K562 (cell line): Measurements from ENCODE around the gene DHDH. TPM values are rescaled to one million over a fixed set of nuclear protein-coding genes. Genes with fewer than 3 reads are reported as not detected.
A peak's percentile ranks its signal among the peaks of the same experiment; 100 is the strongest.

Experiments used
- BRD9 ChIP-seq: fragments of 450-650 bp; IDR thresholded peaks from 2 replicates; pipeline ENCODE4 v1.6.1; 2018; ENCODE audit warnings: low read depth; ENCODE audit not compliant: partially characterized antibody
- CHD4 ChIP-seq: fragments of 200-600 bp; sonication (generic); IDR thresholded peaks from 3 replicates; pipeline ENCODE4 v1.6.1; 2012; ENCODE audit warnings: low read depth, mild to moderate bottlenecking, mixed read lengths, low read length, inconsistent platforms; ENCODE audit not compliant: insufficient read depth, insufficient replicate concordance, poor library complexity, severe bottlenecking
- DIDO1 ChIP-seq: fragments of 450-650 bp; IDR thresholded peaks from 2 replicates; pipeline ENCODE4 v1.6.1; 2016; ENCODE audit warnings: low read depth, missing biosample characterization, missing genetic modification characterization
- HDGF ChIP-seq: fragments of 450-650 bp; IDR thresholded peaks from 2 replicates; pipeline ENCODE4 v1.6.1; 2016
- KDM5B ChIP-seq: fragments of 200-600 bp; sonication (generic); IDR thresholded peaks from 2 replicates; pipeline ENCODE4 v1.6.1; 2012; ENCODE audit warnings: low read depth, mild to moderate bottlenecking, moderate library complexity, low read length, control low read depth, inconsistent platforms; ENCODE audit not compliant: insufficient replicate concordance
- LARP7 ChIP-seq: fragments of 450-650 bp; IDR thresholded peaks from 2 replicates; pipeline ENCODE4 v1.6.1; 2016
- MAFG ChIP-seq: fragments of 450-650 bp; conservative IDR thresholded peaks from 2 replicates; pipeline ENCODE4 v1.6.1; 2016; ENCODE audit warnings: missing genetic modification characterization, missing compliant biosample characterization
- MIER1 ChIP-seq: fragments of 450-650 bp; IDR thresholded peaks from 2 replicates; pipeline ENCODE4 v1.6.1; 2016; ENCODE audit warnings: antibody characterized with exemption, mild to moderate bottlenecking, low read depth
- NR2F6 ChIP-seq: fragments of 450-650 bp; formaldehyde crosslinking; IDR thresholded peaks from 2 replicates; pipeline ENCODE4 v1.4.0; 2020; ENCODE audit warnings: mild to moderate bottlenecking
- PRPF4 ChIP-seq: fragments of 200-400 bp; formaldehyde crosslinking; IDR thresholded peaks from one replicate; pipeline ENCODE4 v1.6.1; 2017; ENCODE audit warnings: low read length, low read depth, mild to moderate bottlenecking; ENCODE audit not compliant: insufficient read depth, poor library complexity, severe bottlenecking
- RBM34 ChIP-seq: fragments of 200-400 bp; formaldehyde crosslinking; IDR thresholded peaks from 2 replicates; pipeline ENCODE4 v1.6.1; 2018; ENCODE audit warnings: low read length, borderline replicate concordance; ENCODE audit not compliant: insufficient read depth
- SAP30 ChIP-seq: fragments of 200-600 bp; sonication (generic); IDR thresholded peaks from 2 replicates; pipeline ENCODE4 v1.6.1; 2012; ENCODE audit warnings: borderline replicate concordance, low read depth, mild to moderate bottlenecking, moderate library complexity, low read length, control low read depth, inconsistent platforms; ENCODE audit not compliant: insufficient read depth, poor library complexity, severe bottlenecking
- SP1 ChIP-seq: sonication (generic); formaldehyde crosslinking; IDR thresholded peaks from 2 replicates; pipeline ENCODE4 v1.8.1; 2022; ENCODE audit warnings: mild to moderate bottlenecking, missing genetic modification reagents
- SPI1 ChIP-seq: IDR thresholded peaks from 2 replicates; pipeline ENCODE4 v1.6.1; 2011; ENCODE audit warnings: low read depth, low read length, control low read depth, borderline replicate concordance
- SRSF7 ChIP-seq: fragments of 200-400 bp; formaldehyde crosslinking; optimal IDR thresholded peaks from 2 replicates; pipeline ENCODE3; 2017; ENCODE audit warnings: mild to moderate bottlenecking, low read depth, low read length
- TOE1 ChIP-seq, 2 experiments: fragments of 450-650 bp in 1 of 2; sonication (generic) in 1 of 2; formaldehyde crosslinking in 1 of 2; IDR thresholded peaks; 2 replicates each; pipeline versions ENCODE4 v1.7.1 to v1.8.0; 2016 to 2022; ENCODE audit warnings: borderline replicate concordance in 2 of 2, mild to moderate bottlenecking in 2 of 2, antibody characterized with exemption in 1 of 2, inconsistent platforms in 1 of 2, low read depth in 1 of 2, missing genetic modification reagents in 1 of 2, moderate library complexity in 1 of 2
- ZBTB17 ChIP-seq: fragments of 450-650 bp; formaldehyde crosslinking; IDR thresholded peaks from 2 replicates; pipeline ENCODE4 v1.4.0; 2020; ENCODE audit warnings: mild to moderate bottlenecking
- ZNF766 ChIP-seq: fragments of 200-800 bp; sonication (Bioruptor generic); conservative IDR thresholded peaks from 2 replicates; pipeline ENCODE4 v1.6.1; 2016; ENCODE audit warnings: missing genetic modification characterization, missing compliant biosample characterization
- polyA plus RNA-seq, 8 experiments: library from polyadenylated mRNA; depleted of rRNA in 4 of 8; stranded (reverse) in 5 of 8; unstranded in 3 of 8; fragments of >200 nt; fragmentation: Nextera tagmentation in 2 of 8; fragmentation: Illumina TruSeq in 1 of 8; extraction: Ambion mirVana in 2 of 8; extraction: Trizol in 1 of 8; gene quantifications; 2 replicates each; pipeline versions ENCODE4 v1.2.1 to v1.2.3, GENCODE V29; 2011 to 2014; ENCODE audit warnings: inconsistent platforms in 1 of 8, missing spikeins in 1 of 8
- total RNA-seq, 7 experiments: library from RNA; depleted of rRNA in 6 of 7; stranded (reverse); fragments of >200 nt in 6 of 7; fragmentation: Illumina TruSeq in 2 of 7; extraction: Trizol in 2 of 7; gene quantifications; 2 replicates each; pipeline versions ENCODE4 v1.2.1 to v1.2.3, GENCODE V29; 2011 to 2021; ENCODE audit warnings: low replicate concordance in 1 of 7
- TF ChIP-seq, protein P1 (sequence below): fragments of 250-450 bp; sonication (Bioruptor Pico); IDR thresholded peaks from 2 replicates; pipeline ENCODE4 v1.9.0; 2021; ENCODE audit warnings: mild to moderate bottlenecking, inconsistent platforms
- TF ChIP-seq, protein P2 (sequence below), 2 experiments: fragments of 450-650 bp in 1 of 2; sonication (generic) in 1 of 2; formaldehyde crosslinking; conservative IDR thresholded peaks; 2 replicates each; pipeline versions ENCODE4 v1.4.0 to v1.8.1; 2020 to 2022; ENCODE audit warnings: mild to moderate bottlenecking in 1 of 2, missing genetic modification reagents in 1 of 2
- TF ChIP-seq, protein P3 (sequence below), 2 experiments: IDR thresholded peaks; 2 replicates each; pipeline ENCODE4 v1.6.1; 2012; ENCODE audit warnings: improper control_type of control experiment in 2 of 2, low read depth in 2 of 2, low read length in 2 of 2, borderline replicate concordance in 1 of 2

The DHDH gene
- total and polyA plus RNA-seq, 9 of the 15 experiments (the other 6 are each of a cell fraction or from before 2014, with no cell fraction given) = 0.37 to 1.9 (median 0.87) TPM

GRCh38 chr19:48993175-48994034, 59.9 kb downstream of the DHDH start, which contains the start of the genes GYS1 and RUVBL2 (continued):
- TF ChIP-seq BRD9 (no peak), MAFG (tag) (no peak), ZNF766 (CRISPR knock-in tag) (no peak), NR2F6 (CRISPR knock-in tag) (no peak), DIDO1 (no peak), SP1 (CRISPR knock-in tag) (peak; percentile 99), TOE1 (IDR thresholded peaks at IDR 0.05; ENCODE audit: borderline replicate concordance) (peak; percentile 10; the same call in 1 of the 2 replicates), TOE1 (CRISPR knock-in tag; IDR thresholded peaks at IDR 0.05; ENCODE audit: borderline replicate concordance, low read depth) (no peak), ZBTB17 (no peak), KDM5B (peak; percentile 78), SRSF7 (no peak), MIER1 (no peak), SPI1 (no peak), HDGF (no peak), PRPF4 (no peak), LARP7 (no peak), SAP30 (no peak), CHD4 (no peak), RBM34 (no peak)
- TF ChIP-seq, protein P1, sequence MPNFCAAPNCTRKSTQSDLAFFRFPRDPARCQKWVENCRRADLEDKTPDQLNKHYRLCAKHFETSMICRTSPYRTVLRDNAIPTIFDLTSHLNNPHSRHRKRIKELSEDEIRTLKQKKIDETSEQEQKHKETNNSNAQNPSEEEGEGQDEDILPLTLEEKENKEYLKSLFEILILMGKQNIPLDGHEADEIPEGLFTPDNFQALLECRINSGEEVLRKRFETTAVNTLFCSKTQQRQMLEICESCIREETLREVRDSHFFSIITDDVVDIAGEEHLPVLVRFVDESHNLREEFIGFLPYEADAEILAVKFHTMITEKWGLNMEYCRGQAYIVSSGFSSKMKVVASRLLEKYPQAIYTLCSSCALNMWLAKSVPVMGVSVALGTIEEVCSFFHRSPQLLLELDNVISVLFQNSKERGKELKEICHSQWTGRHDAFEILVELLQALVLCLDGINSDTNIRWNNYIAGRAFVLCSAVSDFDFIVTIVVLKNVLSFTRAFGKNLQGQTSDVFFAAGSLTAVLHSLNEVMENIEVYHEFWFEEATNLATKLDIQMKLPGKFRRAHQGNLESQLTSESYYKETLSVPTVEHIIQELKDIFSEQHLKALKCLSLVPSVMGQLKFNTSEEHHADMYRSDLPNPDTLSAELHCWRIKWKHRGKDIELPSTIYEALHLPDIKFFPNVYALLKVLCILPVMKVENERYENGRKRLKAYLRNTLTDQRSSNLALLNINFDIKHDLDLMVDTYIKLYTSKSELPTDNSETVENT (CRISPR knock-in tag) = peak; percentile 53; the same call in 1 of the 2 replicates
- TF ChIP-seq, protein P2, sequence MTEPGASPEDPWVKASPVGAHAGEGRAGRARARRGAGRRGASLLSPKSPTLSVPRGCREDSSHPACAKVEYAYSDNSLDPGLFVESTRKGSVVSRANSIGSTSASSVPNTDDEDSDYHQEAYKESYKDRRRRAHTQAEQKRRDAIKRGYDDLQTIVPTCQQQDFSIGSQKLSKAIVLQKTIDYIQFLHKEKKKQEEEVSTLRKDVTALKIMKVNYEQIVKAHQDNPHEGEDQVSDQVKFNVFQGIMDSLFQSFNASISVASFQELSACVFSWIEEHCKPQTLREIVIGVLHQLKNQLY (CRISPR knock-in tag; conservative IDR thresholded peaks at IDR 0.05) = no peak
- TF ChIP-seq, protein P3, sequence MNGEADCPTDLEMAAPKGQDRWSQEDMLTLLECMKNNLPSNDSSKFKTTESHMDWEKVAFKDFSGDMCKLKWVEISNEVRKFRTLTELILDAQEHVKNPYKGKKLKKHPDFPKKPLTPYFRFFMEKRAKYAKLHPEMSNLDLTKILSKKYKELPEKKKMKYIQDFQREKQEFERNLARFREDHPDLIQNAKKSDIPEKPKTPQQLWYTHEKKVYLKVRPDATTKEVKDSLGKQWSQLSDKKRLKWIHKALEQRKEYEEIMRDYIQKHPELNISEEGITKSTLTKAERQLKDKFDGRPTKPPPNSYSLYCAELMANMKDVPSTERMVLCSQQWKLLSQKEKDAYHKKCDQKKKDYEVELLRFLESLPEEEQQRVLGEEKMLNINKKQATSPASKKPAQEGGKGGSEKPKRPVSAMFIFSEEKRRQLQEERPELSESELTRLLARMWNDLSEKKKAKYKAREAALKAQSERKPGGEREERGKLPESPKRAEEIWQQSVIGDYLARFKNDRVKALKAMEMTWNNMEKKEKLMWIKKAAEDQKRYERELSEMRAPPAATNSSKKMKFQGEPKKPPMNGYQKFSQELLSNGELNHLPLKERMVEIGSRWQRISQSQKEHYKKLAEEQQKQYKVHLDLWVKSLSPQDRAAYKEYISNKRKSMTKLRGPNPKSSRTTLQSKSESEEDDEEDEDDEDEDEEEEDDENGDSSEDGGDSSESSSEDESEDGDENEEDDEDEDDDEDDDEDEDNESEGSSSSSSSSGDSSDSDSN (IDR thresholded peaks at IDR 0.05; ENCODE audit: borderline replicate concordance in 1 of 2, low read depth in 2 of 2, low read length in 2 of 2) = 0 out of 4 replicates have a peak, but pooled peaks of 1 of the 2 experiments have one; percentile 59
